Stomach (tissue), 19 donors: ENCODE data around the gene SNX5. TPM values are rescaled to one million over a fixed set of nuclear protein-coding genes. Genes with fewer than 3 reads are reported as not detected.
A peak's percentile ranks its signal among the peaks of the same experiment; 100 is the strongest.

Experiments used
- DNase-seq, 2 donors: peaks; one replicate each; pipeline versions ENCODE4 v3.0.0 to v3.0.0-alpha.2; 2013 to 2019
- H3K27ac ChIP-seq, 5 donors: fragments of 200-600 bp in 4 of 5; sonication (generic) in 4 of 5; one replicate each; pipeline ENCODE4 v1.5.1; 2013 to 2019; ENCODE audit warnings: mild to moderate bottlenecking in 1 of 5, moderate library complexity in 1 of 5
- H3K27me3 ChIP-seq, 3 donors: fragments of 200-600 bp; sonication (generic); one replicate each; pipeline ENCODE4 v1.5.1; 2017 to 2019; ENCODE audit warnings: mixed run types in 1 of 3
- H3K36me3 ChIP-seq, 4 donors: fragments of 200-600 bp; sonication (generic); 1 replicate in 3 of 4; 2 replicates in 1 of 4; pipeline ENCODE4 v1.5.1; 2016 to 2019
- H3K4me1 ChIP-seq, 4 donors: fragments of 200-600 bp; sonication (generic); one replicate each; pipeline ENCODE4 v1.5.1; 2016 to 2019
- H3K4me3 ChIP-seq, 4 donors: fragments of 200-600 bp; sonication (generic) in 3 of 4; one replicate each; pipeline ENCODE4 v1.5.1; 2016 to 2019; ENCODE audit warnings: mild to moderate bottlenecking in 1 of 4
- H3K9me3 ChIP-seq, 4 donors: fragments of 200-600 bp; sonication (generic); one replicate each; pipeline ENCODE4 v1.5.1; 2016 to 2019
- CTCF ChIP-seq, 7 experiments: fragments of 450-650 bp in 4 of 7; fragments of 200-600 bp in 3 of 7; sonication (generic) in 3 of 7; IDR thresholded peaks; one replicate each; pipeline ENCODE4 v1.5.1; 2016 to 2019; ENCODE audit warnings: antibody characterized with exemption in 7 of 7, control low read depth in 2 of 7, mild to moderate bottlenecking in 1 of 7
- EP300 ChIP-seq: sonication (generic); formaldehyde crosslinking; IDR thresholded peaks from one replicate; pipeline ENCODE4 v1.6.1; 2017; ENCODE audit warnings: antibody characterized with exemption
- POLR2A ChIP-seq, 4 donors: fragments of 450-650 bp; IDR thresholded peaks; one replicate each; pipeline ENCODE4 v1.6.1; 2016; ENCODE audit warnings: antibody characterized with exemption in 4 of 4, control low read depth in 2 of 4, mild to moderate bottlenecking in 1 of 4, moderate library complexity in 1 of 4
- POLR2AphosphoS5 ChIP-seq, 3 donors: sonication (generic); formaldehyde crosslinking; IDR thresholded peaks; one replicate each; pipeline ENCODE4 v1.6.1; 2016; ENCODE audit warnings: antibody characterized with exemption in 3 of 3
- WGBS, 5 donors: extraction: QIAGEN DNeasy Blood & Tissue Kit in 3 of 5; methylation state at CpG; one replicate each; pipeline versions ENCODE4 v1.1.5 to v1.1.7; 2013 to 2018; 5-methylcytosine and 5-hydroxymethylcytosine counted together
- intact Hi-C: fragments of 100-400 bp; cut with DNase I; formaldehyde crosslinking; loops from one replicate; pipeline ENCODE4 v1.15.1; 2023; ENCODE audit warnings: low total_unique reads
- long read RNA-seq, 10 donors: transcript quantifications; one replicate each; lab custom pipeline, GENCODE V29; 2026
- polyA plus RNA-seq, 3 donors: library from polyadenylated mRNA; stranded (reverse); fragments of 200-250 nt; gene quantifications; one replicate each; pipeline ENCODE4 v1.2.3, GENCODE V29; 2013
- total RNA-seq, 5 donors: library from RNA; depleted of rRNA; stranded (reverse); fragments of >200 nt; gene quantifications; one replicate each; pipeline versions ENCODE4 v1.1.0 to v1.2.3, GENCODE V29; 2014 to 2016
- donor health status: healthy with polysubstance abuse.
- donor health status: Bipolar disorder and iron deficiency.
- donor health status: healthy.

Gene SNX5
- 100 to 1,000 TPM in 4 of 5 donors, 10 to 100 TPM in 1; 47.3 to 202 (median 126) TPM for total RNA-seq
- polyA plus RNA-seq, result 10 to 100 TPM; 71.1 to 81.6 (median 73.8) TPM
- long read RNA-seq, donor 1, transcript SNX5-218 (1 exons, 3,931 nt), result major isoform, 10 of 16 reads
- long read RNA-seq, donor 1, transcript SNX5-201 (13 exons, 2,270 nt), result minor isoform, 5 of 16 reads
- long read RNA-seq, donor 1, partial matches to known transcripts, result 0 of 16 reads
- long read RNA-seq, donor 1, other reads (novel, unspliced or antisense), result 0 of 16 reads
- long read RNA-seq, donor 2, transcript SNX5-218 (1 exons, 3,931 nt), result major isoform, 33 of 52 reads
- long read RNA-seq, donor 2, transcript SNX5-201 (13 exons, 2,270 nt), result minor isoform, 10 of 52 reads
- long read RNA-seq, donor 2, transcript SNX5-202 (14 exons, 2,288 nt), result minor isoform, 5 of 52 reads
- long read RNA-seq, donor 2, partial matches to known transcripts, result 0 of 52 reads
- long read RNA-seq, donor 2, other reads (novel, unspliced or antisense), result 0 of 52 reads
- long read RNA-seq, donor 3, transcript SNX5-201 (13 exons, 2,270 nt), result minor isoform, 11 of 33 reads
- long read RNA-seq, donor 3, transcript SNX5-218 (1 exons, 3,931 nt), result major isoform, 19 of 33 reads
- long read RNA-seq, donor 3, partial matches to known transcripts, result 0 of 33 reads
- long read RNA-seq, donor 3, other reads (novel, unspliced or antisense), result 0 of 33 reads
- long read RNA-seq, donor 4, partial matches to known transcripts, result 0 of 2 reads
- long read RNA-seq, donor 4, other reads (novel, unspliced or antisense), result 0 of 2 reads
- long read RNA-seq, donor 5, transcript SNX5-201 (13 exons, 2,270 nt), result major isoform, 25 of 44 reads
- long read RNA-seq, donor 5, transcript SNX5-218 (1 exons, 3,931 nt), result minor isoform, 8 of 44 reads
- long read RNA-seq, donor 5, transcript SNX5-202 (14 exons, 2,288 nt), result minor isoform, 6 of 44 reads
- long read RNA-seq, donor 5, partial matches to known transcripts, result 0 of 44 reads
- long read RNA-seq, donor 5, other reads (novel, unspliced or antisense), result 0 of 44 reads
- long read RNA-seq, donor 6, transcript SNX5-202 (14 exons, 2,288 nt), result minor isoform, 24 of 156 reads
- long read RNA-seq, donor 6, transcript SNX5-201 (13 exons, 2,270 nt), result minor isoform, 43 of 156 reads
- long read RNA-seq, donor 6, transcript SNX5-218 (1 exons, 3,931 nt), result major isoform, 63 of 156 reads
- long read RNA-seq, donor 6, transcript SNX5-212 (2 exons, 1,321 nt), result minor isoform, 13 of 156 reads
- long read RNA-seq, donor 6, partial matches to known transcripts, result 6 of 156 reads
- long read RNA-seq, donor 6, other reads (novel, unspliced or antisense), result 0 of 156 reads
- long read RNA-seq, donor 7, transcript SNX5-201 (13 exons, 2,270 nt), result major isoform, 19 of 33 reads
- long read RNA-seq, donor 7, transcript SNX5-218 (1 exons, 3,931 nt), result minor isoform, 7 of 33 reads
- long read RNA-seq, donor 7, partial matches to known transcripts, result 0 of 33 reads
- long read RNA-seq, donor 7, other reads (novel, unspliced or antisense), result 0 of 33 reads
- long read RNA-seq, donor 8, transcript SNX5-218 (1 exons, 3,931 nt), result major isoform, 33 of 70 reads
- long read RNA-seq, donor 8, transcript SNX5-202 (14 exons, 2,288 nt), result minor isoform, 6 of 70 reads
- long read RNA-seq, donor 8, transcript SNX5-217 (1 exons, 1,087 nt), result minor isoform, 6 of 70 reads
- long read RNA-seq, donor 8, transcript SNX5-201 (13 exons, 2,270 nt), result minor isoform, 17 of 70 reads
- long read RNA-seq, donor 8, partial matches to known transcripts, result 6 of 70 reads
- long read RNA-seq, donor 8, other reads (novel, unspliced or antisense), result 0 of 70 reads
- long read RNA-seq, donor 9, transcript SNX5-202 (14 exons, 2,288 nt), result minor isoform, 6 of 50 reads
- long read RNA-seq, donor 9, transcript SNX5-218 (1 exons, 3,931 nt), result major isoform, 31 of 50 reads
- long read RNA-seq, donor 9, transcript SNX5-201 (13 exons, 2,270 nt), result minor isoform, 9 of 50 reads
- long read RNA-seq, donor 9, partial matches to known transcripts, result 0 of 50 reads
- long read RNA-seq, donor 9, other reads (novel, unspliced or antisense), result 0 of 50 reads
- long read RNA-seq, donor 10, transcript SNX5-218 (1 exons, 3,931 nt), result major isoform, 9 of 29 reads
- long read RNA-seq, donor 10, transcript SNX5-201 (13 exons, 2,270 nt), result major isoform, 9 of 29 reads
- long read RNA-seq, donor 10, partial matches to known transcripts, result 0 of 29 reads
- long read RNA-seq, donor 10, other reads (novel, unspliced or antisense), result 0 of 29 reads

DNA sequence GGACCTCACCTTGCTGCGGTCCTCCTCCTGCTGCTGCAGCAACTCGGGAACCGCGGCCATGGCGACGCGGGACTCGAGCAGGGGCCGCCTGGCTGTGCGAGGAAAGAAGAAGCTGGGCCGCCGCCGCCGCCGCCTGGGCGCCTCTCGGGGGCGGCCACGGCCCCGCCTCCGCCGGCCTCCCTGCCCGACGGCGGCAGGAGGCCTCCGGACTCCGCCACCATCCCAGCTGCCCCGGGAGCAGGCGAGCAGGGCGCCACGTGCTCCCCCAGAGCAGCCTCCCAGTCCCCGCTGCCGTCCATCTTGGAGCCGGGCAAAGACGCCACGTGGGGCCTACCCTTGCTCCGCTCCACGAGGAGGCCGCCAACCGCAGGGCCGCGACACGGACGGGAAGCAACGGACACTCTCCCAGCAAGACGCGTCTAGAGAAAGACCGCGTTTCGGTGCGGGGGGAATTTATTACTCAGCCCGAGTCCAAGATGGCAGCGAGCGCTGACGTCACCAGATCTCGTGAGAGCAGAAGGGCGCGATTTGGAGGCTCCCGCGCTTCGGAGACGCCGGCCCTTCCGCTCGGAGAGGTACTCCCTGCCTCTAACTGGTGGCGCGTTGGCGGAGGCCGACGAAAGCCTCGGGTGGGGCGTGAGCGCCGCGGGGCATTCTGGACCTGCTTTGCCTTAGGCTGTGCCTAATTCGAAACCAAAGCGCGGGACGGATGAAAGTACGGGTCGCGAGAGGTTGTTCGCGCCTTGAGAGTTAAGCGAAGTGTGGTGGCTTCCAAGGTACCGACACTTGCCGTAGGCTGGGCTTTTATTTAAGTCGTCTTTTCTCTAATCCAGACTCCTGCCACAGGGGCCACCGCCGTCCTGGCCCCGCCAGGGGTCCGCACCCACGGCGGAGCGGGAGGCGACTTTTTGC is at the start of gene SNX5, which contains the start of gene MGME1:
Gene SNX5, minus strand, starts transcription at position 429 of the 912 bp plus-strand sequence. Its CDS starts 369 bp downstream, at position 60.
Gene MGME1, plus strand, starts transcription at position 653 of the 912 bp plus-strand sequence. CDS start 842 bp downstream, outside the sequence.
- Histone ChIP-seq H3K4me3 (peak within 1 kb of the TSS; percentile 66 to 91 (median 88)), H3K36me3 (no peaks in the 10 kb centered on the region), H3K9me3 (no peaks in the 10 kb centered on the region), H3K27me3 (no peaks in the 10 kb centered on the region), H3K27ac (peak within 1 kb of the TSS; percentile 93 to 98 (median 97)), H3K4me1 (peaks cover 53 to 80% (median 72%) of the 10 kb centered on the region in 4 donors)
- intact Hi-C loops, result no loop called here
- TF ChIP-seq EP300 (no peak), CTCF (IDR thresholded peaks at IDR 0.05) (no peak), POLR2AphosphoS5 (IDR thresholded peaks at IDR 0.05) (peak; percentile 79 to 96 (median 95)), POLR2A (IDR thresholded peaks at IDR 0.05) (no peak)
- WGBS, 5 donors, result 0% methylated on average over 41 to 96 of the region's 96 CpGs
- DNase-seq, result peak; percentile 99 to 100

DNA sequence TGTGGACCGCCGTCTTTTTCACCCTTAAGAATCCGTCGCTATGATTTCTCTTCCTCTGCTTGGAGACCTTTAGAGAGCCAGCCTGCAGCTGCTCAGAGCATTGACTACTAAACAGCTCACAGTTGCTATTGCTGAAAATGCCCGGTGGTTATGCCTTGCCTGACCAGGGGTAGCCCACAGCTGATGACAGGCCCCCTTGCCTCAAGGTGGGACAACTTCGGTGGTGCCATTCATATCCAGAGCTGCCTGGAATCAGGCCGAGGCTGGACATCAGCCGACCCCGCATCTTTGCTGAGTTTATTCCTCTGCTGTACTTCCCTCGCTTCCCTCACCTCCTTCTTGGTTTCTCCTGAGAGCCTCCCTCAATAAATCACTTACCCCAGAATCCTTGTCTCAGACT is 49.5 kb upstream of the SNX5 start:
- Histone ChIP-seq H3K27me3 (no peaks in the 10 kb centered on the region), H3K9me3 (no peaks in the 10 kb centered on the region), H3K27ac (no peak overlapping the region), H3K36me3 (peaks cover 0 to 35% (median 28%) of the 10 kb centered on the region in 4 donors), H3K4me1 (peaks cover 0 to 4% (median 0%) of the 10 kb centered on the region in 4 donors), H3K4me3 (no peak overlapping the region)
- TF ChIP-seq POLR2AphosphoS5 (IDR thresholded peaks at IDR 0.05) (no peak), EP300 (no peak), POLR2A (IDR thresholded peaks at IDR 0.05) (no peak), CTCF (IDR thresholded peaks at IDR 0.05) (no peak)
- intact Hi-C loops, result no loop called here
- DNase-seq, result no peak
- 58 to 75% (median 72%) methylated on average over 10 of the region's 10 CpGs for WGBS, 5 donors

DNA sequence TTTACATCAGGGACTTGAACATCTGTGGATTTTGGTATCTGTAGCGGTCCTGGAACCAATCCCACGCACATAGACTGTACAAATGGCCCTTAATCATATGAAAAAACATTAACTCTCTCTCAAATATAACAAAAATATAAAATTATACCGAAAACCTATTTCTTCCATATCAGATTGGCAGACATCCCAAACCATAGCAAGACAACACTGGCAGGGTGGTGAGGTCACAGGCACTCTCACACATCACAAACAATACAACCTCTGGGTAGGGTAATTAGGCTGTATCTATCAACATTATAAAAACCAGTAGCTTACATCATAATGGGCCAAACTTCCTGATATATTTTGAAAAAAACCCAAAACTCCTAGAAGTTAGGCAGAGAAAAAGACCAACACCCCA is 48.2 kb upstream of the SNX5 start:
- Histone ChIP-seq H3K4me3 (no peak overlapping the region), H3K9me3 (no peaks in the 10 kb centered on the region), H3K4me1 (peaks cover 0 to 4% (median 0%) of the 10 kb centered on the region in 4 donors), H3K36me3 (peaks cover 0 to 22% (median 16%) of the 10 kb centered on the region in 4 donors), H3K27me3 (no peaks in the 10 kb centered on the region), H3K27ac (no peak overlapping the region)
- 77 to 86% (median 78%) methylated on average over 3 of the region's 3 CpGs for WGBS, 5 donors
- no peak for DNase-seq
- intact Hi-C loops, result no loop called here
- TF ChIP-seq POLR2A (IDR thresholded peaks at IDR 0.05), result no peak
- TF ChIP-seq EP300, result no peak
- TF ChIP-seq CTCF (IDR thresholded peaks at IDR 0.05), result no peak
- TF ChIP-seq POLR2AphosphoS5 (IDR thresholded peaks at IDR 0.05), result no peak
